CD4-positive, alpha-beta T cell treated with Interleukin-6 at 100 ng/mL for 8 hours (primary cell): ENCODE data around the gene A3GALT2.

Experiments
- DNase-seq: peaks from one replicate; pipeline ENCODE4 v3.0.0-alpha.2; 2020; ENCODE audit warnings: mixed read lengths, low spot score

A3GALT2 gene

DNA sequence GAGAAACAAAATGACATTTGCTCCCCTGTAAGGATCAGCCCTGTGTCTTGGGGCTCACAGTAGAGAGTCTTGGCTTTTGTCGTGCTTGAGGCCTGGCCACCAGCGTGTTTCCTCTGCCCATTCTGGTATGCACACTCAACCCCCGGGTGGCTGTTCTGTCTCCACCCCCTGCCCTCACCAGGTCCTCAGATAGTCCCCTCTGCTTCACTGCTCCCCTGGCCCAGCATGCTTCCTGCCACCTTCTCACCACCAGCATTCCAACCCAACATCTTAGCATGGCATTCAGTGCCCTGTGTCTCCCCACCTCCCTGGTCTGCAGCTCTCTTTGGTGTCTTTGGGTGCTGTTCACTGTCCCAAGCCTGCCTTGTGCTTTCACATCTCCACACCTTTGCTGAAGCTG lies 48.4 kb downstream of the A3GALT2 start:
- no peak for DNase-seq

DNA sequence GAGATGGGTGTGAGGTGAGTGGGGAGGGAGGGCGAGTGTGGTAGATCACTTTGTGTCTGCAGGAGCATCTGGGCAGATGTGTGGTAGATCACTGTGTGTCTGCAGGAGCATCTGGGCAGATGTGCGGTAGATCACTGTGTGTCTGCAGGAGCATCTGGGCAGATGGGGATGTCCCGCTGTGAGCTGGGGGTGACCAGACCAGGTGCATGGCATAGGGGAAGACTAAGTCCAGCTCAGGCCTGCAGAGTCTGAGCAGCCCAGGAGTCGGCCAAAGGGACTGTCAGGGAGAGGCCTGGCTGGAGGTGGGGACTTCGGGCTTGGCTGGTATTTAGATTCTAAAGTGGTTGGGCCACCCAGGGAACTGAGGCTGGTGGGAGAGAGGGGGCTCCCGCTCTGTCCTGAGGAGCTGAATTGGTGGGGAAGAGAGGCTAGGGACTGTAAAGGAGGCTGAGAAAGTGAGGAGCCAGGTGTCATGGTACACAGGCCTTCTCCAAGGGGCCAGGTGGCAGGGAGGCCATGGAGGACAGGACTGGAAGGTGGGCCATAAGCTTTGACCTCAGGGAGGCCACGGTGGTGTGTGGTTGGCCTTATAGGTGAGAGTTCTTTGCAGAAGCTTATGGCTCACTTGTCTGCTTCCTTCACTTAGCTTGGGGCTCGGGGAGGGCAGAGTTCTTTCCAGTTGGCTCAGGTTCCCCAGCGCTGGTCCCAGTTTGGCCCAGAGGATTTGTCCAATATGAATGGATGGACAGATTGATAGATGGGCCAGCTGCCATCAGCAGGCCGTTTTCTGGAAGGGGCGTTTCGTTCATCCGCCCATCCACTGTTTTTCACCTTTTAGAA lies 49.0 kb downstream of the A3GALT2 start:
- DNase-seq = no peak

DNA sequence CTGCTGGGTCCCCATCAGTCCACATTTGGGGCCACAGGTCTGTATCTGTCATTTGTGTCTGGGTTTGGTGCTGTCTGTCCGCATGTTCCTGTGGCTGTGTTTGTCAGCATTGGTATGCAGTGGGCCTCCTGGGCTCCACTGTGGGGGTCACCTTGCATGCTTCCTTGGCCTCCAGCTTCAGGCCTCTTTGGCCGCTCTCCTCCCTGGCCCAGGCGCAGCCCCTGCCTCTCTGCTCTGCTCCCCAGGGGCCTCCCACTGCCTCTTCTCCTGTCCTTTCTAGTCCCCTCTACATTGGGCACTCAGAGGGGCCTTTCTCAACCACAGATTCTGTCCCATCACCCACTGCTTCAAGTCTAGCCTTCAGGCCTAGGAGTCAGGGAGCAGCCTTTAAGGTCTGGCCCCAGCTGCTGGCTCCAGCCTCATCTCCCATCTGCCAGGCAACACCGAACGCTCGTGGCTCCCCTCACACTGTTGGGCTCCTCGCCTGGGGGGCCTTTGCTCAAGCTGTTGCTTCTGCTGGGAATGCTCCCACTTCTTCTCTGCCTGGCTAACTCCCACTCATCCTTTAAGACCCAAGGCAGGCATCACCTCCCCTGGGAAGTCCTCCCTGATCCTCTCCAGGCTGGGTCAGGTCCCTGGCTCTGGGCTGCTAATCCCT lies 50.0 kb downstream of the A3GALT2 start:
- DNase-seq = no peak

DNA sequence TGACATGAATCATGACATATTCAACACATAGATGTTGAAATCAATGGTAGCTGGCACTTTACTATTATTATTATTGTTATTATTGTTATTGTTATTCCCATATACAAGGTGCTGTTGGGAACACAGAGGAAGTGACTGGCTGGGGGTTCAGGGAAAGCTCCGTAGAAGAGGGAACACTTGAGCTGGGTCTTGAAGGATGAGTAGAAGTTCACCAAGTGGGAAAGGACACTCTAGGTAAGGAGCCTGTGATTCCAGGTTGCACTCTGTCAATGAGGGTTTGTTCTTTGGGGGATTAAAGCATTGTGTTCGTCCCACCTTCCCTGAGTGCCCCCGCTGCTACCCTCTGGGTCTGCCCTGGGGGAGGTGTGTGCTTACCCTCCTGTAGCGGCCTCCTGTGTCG lies 50.5 kb downstream of the A3GALT2 start:
- no peak for DNase-seq

DNA sequence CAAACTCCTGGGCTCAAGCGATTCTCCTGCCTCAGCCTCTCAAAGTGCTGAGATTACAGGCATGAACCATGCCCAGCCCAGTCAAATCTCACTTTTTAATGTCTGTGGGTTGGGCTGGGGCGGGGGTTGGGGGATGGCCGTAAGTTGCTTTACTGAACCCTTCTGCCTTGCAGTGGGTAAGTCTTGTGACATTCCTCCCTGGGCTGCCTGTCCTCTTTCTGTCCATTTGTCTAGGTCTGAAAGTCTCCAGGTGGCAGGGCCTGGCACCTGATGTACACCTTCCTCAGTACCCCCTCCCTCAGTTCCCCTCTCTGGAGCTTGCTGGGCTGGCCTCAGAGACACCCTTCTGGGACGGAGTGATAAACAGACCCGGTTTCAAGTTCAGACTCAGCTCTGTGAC lies 51.3 kb downstream of the A3GALT2 start:
- no peak for DNase-seq

DNA sequence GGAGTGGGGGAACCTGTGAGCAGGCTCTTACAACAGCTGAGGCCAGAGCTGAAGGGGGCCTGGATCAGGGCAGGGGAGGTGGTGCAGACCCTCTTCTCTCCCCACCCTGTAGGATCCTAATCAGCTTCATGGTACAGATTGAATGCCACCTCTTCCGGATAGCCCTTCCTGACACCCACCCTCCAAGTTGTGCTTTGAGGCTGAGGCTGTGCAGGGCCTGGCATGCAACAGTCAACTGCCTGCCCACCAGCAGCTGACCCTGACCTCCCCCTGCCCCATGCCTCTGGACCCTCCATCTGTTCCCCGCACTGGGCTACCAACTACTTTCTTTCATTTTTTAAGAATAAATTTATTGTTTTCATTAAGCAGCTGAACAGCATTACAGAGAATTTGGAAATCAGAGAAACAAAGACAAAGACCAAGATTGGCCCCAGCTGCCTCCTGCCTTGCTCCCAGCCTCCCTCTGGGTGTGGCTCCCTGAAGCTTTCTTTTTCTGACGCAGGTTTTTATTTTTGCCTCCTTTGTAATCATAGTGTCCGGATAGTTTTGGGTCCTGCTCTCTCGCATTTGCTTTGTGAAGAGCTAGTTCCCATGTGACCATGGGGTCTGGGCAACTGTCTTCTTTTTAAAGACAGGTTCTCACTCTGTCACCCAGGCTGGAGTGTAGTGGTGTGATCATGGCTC lies 51.8 kb downstream of the A3GALT2 start:
- no peak for DNase-seq

DNA sequence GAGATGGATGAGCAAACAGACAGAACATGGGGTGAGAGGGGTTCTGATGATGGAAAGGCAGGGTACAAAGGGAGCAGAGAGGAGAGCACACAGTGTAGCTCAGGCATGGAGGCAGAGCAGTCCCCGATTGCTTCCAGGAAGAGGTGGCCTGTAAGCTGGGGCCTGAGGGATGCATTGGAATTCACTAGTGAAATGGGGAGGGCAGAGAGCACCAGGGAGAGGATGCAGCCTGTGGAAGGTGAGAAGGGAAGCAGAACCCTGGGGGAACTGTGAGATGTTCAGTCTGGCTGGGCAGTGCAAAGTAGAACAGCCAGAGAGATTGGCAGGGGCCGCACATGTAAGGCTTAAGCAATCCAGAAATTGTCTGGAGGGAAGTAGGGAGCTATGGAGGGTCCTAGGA lies 52.4 kb downstream of the A3GALT2 start:
- DNase-seq = no peak

DNA sequence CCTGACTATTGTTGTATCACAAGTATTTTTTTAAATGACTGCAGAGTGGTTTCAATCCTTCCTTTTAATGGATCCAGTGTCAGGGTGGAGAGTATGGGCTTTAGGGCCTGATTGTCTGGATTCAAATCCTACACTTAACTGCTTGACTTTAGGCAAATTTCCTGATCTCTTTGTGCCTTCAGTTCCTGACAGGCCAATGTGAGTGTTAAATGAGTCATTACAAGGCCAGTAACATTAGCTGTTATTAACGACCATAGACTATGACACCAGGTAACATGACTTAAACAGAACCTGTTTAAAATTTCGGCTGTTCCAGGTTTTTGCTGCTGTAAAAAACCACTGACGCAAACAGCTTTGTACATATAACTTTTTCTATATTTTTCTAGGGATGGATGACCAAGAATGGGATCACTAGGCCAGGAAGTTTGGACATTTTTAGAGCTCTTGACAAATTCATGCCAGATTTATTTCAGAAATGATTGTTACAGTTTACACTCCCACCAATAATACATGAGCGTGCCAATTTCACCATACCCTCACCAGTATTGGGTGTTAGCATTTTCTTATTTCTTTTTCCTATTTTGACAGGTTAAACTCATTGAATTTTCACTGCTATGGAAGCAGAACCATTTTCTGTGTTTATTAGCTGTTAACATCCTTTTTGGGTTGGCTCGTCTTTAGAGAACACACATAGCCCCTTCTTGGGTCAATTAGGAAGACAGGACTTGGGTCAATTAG lies 53.3 kb downstream of the A3GALT2 start:
- no peak for DNase-seq

DNA sequence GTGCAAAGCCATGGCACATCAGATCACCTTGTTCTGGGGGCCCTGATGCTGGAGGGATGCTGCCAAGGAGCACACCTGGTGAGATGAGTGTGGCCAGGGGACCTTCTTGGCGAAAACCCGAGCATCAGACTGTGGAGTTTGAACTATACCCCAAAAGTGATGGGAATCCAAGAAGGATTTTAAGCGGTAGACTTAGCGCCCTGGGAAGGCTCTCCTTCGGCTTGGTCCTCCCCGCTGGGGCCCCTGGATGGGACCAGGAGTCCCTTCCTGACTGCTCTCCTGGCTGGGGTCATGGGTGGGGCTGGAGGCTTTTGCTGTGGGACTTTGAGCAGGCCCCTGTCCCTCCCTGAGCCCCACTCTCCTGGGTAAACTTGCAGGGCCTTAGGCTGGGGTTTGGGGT lies 54.1 kb downstream of the A3GALT2 start:
- no peak for DNase-seq

DNA sequence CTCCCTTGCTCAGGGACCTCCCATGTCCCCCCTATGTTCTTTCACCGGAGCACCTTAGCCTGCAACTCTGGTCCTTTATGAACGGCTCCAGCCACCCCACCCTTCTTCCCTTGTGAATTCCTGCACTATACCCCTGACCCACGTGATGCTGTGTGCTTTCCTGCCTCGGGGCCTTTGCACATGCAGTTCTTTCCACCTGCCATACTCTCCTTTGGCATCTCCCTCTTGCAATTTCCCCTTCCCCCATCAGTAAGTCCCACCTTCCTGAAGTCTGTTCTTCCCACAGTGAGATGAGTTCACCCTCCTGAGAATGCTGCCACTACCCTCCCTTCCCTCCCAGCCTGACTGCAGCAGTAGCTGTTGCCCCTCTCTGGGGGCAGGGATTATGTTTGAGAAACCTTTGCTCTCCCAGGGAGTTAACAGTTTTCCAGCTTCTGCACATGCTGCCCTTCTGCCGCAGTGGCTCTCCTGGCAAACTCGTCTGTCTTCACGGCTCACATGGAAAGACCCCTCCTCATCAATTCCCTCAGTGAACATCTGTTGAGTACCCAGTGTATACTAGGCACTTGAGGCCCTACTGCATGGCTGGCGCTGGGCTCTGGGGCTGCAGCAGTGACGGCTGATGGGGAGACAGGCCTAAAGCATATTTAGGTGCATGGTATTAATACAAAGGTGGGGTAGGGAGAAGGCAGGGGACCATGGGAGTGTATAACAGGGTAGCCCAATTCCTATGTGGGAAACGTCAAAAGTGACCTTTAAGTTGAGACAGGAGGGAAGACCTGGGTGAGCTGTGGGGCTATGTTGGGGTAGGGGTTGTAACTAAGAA lies 54.9 kb downstream of the A3GALT2 start:
- no peak for DNase-seq

DNA sequence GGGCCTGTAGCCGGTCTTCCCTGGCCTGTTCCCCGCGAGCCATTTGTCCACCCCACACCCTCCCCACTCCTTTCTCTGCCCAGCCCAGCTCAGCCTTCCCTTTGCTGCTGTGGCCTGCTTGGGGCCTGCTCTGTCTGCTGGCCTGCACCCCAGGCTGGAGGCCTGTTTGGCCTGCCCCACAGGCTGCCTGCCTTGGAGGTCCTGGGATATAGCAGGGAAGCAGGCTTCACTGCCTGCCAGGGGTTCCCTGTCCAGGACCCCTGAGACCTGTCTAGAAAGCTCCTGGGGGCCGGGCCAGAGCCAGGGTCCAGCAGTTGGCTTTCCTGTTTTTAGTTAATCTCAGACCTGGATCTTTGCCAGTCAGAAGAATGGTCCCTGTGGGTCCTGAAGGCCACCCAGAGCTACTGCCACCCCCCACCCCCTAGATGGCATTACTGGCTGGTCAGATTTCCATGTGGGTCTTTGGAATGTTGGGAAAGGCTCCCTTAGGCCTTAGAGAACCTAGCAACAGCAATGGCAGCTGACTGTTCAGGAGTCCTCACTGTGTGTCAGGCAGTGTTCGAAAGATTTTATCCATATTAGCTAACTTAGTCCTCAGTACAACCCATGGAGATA lies 56.9 kb downstream of the A3GALT2 start:
- DNase-seq = no peak

DNA sequence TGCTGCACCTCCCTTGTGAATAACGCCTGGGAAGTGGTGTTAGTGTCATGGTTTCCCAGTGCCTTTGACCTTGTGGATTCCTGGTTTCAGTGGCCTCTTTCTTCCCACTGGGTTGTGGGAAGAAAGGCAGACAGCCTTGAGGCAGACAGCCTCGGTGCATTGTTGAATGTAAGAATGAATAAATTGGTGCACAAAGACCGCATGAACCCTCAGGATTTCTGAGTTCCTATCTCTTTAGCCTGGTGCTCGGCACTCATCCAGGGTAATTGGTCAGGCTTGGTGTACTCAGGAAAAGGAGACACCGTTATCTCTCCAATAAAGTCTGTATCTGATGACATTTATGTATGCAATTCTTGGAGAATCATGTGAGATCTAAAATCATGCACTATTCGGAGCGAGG lies 59.6 kb downstream of the A3GALT2 start:
- no peak for DNase-seq

DNA sequence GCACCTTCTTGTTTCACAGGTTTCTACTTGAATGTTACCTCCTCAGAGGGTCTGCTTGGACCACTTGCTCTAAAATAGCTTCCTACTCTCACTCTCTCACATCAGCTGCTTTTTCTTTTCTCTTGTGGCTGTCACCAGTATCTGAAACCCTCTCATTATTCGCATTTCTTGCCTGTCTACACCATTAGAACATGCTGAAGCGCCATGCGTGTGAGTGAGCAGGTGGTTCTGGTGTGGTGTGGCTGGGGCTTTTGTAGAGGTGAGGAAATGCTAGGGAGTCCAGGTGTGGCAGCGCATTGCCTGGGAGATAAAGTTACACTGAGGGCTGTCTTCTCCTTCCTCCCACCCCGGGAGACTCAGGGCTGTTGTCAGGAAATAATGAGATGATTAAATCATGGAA lies 60.5 kb downstream of the A3GALT2 start:
- DNase-seq = no peak

DNA sequence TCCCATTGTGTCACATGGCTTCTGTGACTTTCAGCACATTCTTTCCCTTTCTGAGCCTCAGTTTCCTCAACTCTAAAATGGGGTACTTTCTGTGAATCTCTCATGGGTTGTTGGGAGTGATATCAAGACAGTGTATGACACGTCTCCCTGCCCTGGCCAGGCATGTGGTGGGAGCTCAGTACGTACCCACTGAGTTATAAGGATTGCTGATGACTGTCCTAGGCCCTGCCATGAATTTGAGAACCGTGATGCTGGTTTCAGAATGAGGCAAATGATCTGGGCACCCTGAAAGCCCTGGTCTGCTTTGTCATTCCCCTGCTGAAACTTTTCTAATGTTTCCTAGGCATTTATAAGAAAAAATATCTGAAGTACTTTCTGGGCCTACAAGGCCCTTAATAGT lies 61.0 kb downstream of the A3GALT2 start:
- DNase-seq = no peak

DNA sequence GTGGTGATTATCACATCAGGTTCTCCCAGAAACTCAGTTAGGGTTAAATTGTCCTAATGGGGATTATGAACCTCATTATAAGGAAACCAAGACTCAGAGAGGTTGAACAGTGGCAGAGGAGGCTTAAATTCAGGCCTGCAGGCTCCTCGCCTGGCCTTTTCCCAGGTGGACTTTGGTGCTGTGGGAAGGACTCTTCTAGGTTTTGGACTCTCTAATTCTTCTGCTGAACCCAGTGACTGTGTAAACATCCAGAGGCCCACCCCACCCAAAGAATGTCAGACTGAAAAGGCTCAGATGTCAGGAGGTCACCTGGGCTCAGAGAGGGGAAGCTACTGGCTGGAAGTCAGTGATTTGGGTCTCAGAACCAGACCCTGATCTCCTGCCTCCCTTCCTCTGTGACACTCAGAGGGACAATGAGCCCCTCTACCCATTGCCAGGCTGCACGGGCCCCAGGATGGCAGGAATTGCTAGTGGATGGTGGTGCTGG lies 62.1 kb downstream of the A3GALT2 start:
- DNase-seq = no peak

DNA sequence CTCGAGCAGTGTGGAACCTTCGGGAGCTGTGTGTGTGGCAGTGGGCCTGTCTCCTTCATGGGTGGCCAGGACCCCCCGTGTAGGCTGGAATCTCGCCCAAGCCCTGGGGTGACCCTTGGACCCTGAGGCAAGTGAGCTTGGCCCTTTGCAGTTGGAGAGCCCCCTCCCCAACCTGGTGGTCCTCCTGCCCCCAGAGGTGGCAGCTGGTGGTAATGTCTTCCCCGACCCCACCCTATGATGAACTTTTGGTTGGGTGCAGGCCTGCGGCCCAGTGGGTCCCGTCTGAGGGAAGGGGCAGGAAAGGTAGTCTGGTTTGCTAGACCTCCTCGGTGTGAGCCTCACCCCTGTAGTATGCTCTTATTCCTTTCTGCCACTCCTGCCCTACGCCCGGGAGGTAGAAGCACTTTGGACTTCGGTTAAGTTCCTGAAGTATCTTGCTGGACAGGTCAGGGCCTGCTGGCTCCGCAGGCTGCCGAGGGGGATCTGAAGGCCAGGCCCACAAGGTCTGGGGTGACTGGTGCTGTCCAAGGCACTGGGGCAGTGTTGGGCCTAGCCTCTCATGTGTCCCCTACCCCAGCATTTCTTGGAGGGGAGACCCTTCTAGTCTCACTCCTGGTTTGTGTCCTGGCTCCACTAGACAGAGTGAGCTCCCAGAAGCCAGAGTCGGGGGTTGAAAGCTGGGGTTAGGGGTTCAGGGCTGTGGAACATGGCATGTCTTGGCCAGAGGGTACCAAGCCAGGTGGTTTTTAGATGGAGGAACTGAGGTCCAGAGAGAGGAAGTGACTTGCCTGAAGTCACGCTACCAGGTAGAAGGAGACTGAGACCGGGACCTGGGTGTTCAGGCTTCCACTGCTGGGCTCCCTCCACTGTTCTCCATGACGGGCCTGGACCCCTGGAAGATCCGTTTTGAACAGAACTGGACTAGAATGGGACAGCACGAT lies 62.9 kb downstream of the A3GALT2 start:
- DNase-seq = no peak

DNA sequence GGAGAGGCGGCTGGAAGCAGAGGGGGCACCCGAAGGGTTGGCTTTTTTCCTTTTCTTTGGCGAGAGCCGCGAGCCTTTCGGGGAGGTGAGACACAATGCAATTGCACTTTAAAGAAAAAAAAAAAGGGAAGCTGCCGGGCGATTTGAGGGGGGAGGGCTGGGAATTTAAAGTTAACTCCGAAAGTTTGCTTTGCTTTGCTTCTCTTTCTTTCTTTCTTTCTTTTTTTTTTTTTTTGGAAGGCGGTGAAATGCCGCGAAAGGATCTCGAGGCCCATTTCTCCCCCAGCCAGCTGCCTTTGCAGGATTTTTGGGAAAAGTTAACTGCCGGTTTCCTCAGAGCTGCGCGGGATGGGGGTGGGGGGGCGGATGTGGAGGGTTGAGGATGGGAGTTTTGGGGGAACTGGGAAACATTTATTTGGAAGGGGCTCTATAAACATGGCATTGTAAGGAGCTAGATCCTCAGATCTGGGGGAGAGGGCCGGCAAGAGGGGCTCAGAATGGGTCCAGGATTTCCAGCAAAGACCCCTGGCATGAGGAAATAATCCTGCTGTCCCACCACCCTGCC lies 63.6 kb downstream of the A3GALT2 start:
- no peak for DNase-seq
